Breast epithelium (tissue), 4 donors: ENCODE data around the gene COMMD1. TPM values are rescaled to one million over a fixed set of nuclear protein-coding genes. Genes with fewer than 3 reads are reported as not detected.
"Not testable (repeated sequence)": the region's sequence is repeated elsewhere in the genome, so short reads cannot be mapped to it uniquely, and the experiment has no call there.

Experiments used
- DNase-seq, 2 donors: peaks; one replicate each; pipeline ENCODE4 v3.0.0-alpha.2; 2019; ENCODE audit warnings: low spot score in 2 of 2
- H3K27ac ChIP-seq, 2 donors: fragments of 200-600 bp; sonication (generic) in 1 of 2; one replicate each; pipeline ENCODE4 v1.5.1; 2016 to 2019; ENCODE audit warnings: mild to moderate bottlenecking in 1 of 2
- H3K27me3 ChIP-seq, 2 donors: fragments of 200-600 bp; sonication (generic) in 1 of 2; one replicate each; pipeline versions ENCODE4 v1.5.1 to v1.6.0; 2017 to 2019; ENCODE audit warnings: control low read depth in 1 of 2, mild to moderate bottlenecking in 1 of 2
- H3K36me3 ChIP-seq: fragments of 200-600 bp; one replicate; pipeline ENCODE4 v1.5.1; 2019
- H3K4me1 ChIP-seq, 2 donors: fragments of 200-600 bp; sonication (generic); one replicate each; pipeline ENCODE4 v1.5.1; 2016 to 2019; ENCODE audit warnings: control low read depth in 1 of 2
- H3K4me3 ChIP-seq, 3 donors: fragments of 200-600 bp; sonication (generic); 1 replicate in 2 of 3; 2 replicates in 1 of 3; pipeline ENCODE4 v1.5.1; 2016 to 2019; ENCODE audit warnings: mild to moderate bottlenecking in 3 of 3, moderate library complexity in 2 of 3
- H3K9me3 ChIP-seq, 2 donors: fragments of 200-600 bp; sonication (generic) in 1 of 2; one replicate each; pipeline ENCODE4 v1.5.1; 2016 to 2019; ENCODE audit warnings: control low read depth in 1 of 2
- POLR2A ChIP-seq: fragments of 450-650 bp; IDR thresholded peaks from one replicate; pipeline ENCODE4 v1.6.1; 2016; ENCODE audit warnings: antibody characterized with exemption, mild to moderate bottlenecking, moderate library complexity
- POLR2AphosphoS5 ChIP-seq, 3 donors: sonication (generic); formaldehyde crosslinking; IDR thresholded peaks; one replicate each; pipeline ENCODE4 v1.6.1; 2017; ENCODE audit warnings: antibody characterized with exemption in 3 of 3
- intact Hi-C: fragments of 100-400 bp; cut with DNase I; formaldehyde crosslinking; loops from one replicate; pipeline ENCODE4 v1.15.1; 2023; ENCODE audit warnings: low total_unique reads
- total RNA-seq, 3 donors: library from RNA; depleted of rRNA; stranded (reverse); fragments of >200 nt; gene quantifications; one replicate each; pipeline ENCODE4 v1.1.0, GENCODE V29; 2016
- TF ChIP-seq, protein P1 (sequence below), 3 donors: fragments of 450-650 bp; IDR thresholded peaks; one replicate each; pipeline ENCODE4 v1.5.1; 2016 to 2017; ENCODE audit warnings: antibody characterized with exemption in 3 of 3, mild to moderate bottlenecking in 3 of 3, moderate library complexity in 3 of 3

The COMMD1 gene
- total RNA-seq, 3 donors from 2014 or later = 38.4 to 63.8 (median 56.4) TPM

DNA sequence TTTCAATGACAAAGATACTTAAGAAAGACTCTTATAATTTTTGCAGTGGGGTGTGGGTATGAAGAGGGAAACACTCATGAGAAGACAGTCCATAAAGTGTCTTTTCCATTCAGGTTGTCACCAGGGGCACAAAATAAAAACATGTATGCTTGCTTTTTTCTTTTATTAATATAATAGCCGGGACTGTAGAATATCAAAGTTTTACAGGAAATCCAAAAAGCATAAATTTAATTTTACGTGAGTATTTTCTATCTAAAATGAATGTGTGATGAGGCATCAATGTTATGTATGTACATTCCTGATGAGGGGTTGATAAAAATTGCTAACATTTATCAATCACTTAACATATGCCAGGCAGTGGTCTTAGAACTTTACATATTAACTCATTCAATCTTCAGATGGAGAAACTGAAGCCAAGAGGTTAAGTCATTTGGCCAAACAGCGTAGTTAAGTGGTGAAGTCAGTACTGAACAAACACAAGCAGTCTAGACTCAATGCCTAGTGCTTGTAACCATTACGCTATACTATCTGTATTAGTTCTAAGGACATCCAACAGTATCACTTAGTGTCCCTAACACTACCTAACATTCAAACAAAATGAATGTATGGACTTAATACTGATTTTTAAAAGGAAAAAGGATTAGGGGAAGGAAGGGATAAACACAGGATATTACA is 27.8 kb upstream of the COMMD1 start:
- no peak for TF ChIP-seq POLR2AphosphoS5 (IDR thresholded peaks at IDR 0.05)
- Histone ChIP-seq H3K36me3 (peaks cover 9% of the 10 kb centered on the region), H3K4me3 (no peak overlapping the region), H3K27me3 (no peaks in the 10 kb centered on the region), H3K9me3 (no peaks in the 10 kb centered on the region), H3K4me1 (no peaks in the 10 kb centered on the region), H3K27ac (no peak overlapping the region)
- intact Hi-C loops = no loop called here
- DNase-seq = no peak

DNA sequence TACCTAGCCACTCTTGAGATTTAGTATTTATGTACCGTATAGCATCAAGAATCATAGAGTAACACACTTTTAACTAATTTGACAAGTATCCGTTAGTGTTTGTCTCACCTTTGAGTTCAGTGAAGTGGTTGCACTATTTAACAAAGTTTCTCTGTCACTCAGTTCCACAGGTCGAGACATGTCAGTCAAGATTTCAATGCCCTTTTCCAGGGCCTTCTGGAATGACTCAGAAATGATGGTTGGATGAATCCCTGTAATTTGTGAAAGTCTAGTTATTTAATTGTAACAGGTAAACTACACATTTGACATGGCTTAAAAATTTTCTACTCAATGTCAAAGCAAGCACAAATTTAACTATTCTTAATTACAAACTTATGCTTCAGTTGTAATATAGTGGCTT is 26.7 kb upstream of the COMMD1 start:
- intact Hi-C loops = no loop called here
- no peaks in the 10 kb centered on the region for H3K27me3 ChIP-seq
- no peak for DNase-seq
- H3K4me1 ChIP-seq = no peaks in the 10 kb centered on the region
- no peaks in the 10 kb centered on the region for H3K9me3 ChIP-seq
- peaks cover 9% of the 10 kb centered on the region for H3K36me3 ChIP-seq
- H3K4me3 ChIP-seq = no peak overlapping the region
- no peak overlapping the region for H3K27ac ChIP-seq
- TF ChIP-seq POLR2A (no peak), POLR2AphosphoS5 (IDR thresholded peaks at IDR 0.05) (no peak)
- TF ChIP-seq, protein P1, sequence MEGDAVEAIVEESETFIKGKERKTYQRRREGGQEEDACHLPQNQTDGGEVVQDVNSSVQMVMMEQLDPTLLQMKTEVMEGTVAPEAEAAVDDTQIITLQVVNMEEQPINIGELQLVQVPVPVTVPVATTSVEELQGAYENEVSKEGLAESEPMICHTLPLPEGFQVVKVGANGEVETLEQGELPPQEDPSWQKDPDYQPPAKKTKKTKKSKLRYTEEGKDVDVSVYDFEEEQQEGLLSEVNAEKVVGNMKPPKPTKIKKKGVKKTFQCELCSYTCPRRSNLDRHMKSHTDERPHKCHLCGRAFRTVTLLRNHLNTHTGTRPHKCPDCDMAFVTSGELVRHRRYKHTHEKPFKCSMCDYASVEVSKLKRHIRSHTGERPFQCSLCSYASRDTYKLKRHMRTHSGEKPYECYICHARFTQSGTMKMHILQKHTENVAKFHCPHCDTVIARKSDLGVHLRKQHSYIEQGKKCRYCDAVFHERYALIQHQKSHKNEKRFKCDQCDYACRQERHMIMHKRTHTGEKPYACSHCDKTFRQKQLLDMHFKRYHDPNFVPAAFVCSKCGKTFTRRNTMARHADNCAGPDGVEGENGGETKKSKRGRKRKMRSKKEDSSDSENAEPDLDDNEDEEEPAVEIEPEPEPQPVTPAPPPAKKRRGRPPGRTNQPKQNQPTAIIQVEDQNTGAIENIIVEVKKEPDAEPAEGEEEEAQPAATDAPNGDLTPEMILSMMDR (IDR thresholded peaks at IDR 0.05) = no peak

DNA sequence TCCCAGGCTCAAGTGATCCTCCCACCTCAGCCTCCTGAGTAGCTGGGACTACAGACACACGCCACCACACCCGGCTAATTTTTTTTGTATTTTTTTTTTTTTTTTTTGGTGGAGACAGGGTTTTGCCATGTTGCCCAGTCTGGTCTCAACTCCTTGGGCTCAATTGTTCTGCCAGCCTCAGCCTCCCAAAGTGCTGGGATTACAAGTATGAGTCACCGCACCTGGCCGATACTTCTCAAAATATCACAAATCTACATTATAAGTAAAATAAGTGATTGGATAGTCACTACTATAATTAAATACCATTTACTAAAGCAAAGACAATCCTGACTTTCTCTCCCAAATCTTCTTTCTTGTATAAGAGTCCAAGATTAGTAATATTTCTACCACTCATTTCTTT is 26.1 kb upstream of the COMMD1 start:
- DNase-seq, intact Hi-C loops, H3K4me1 ChIP-seq, H3K27ac ChIP-seq, H3K27me3 ChIP-seq, H3K36me3 ChIP-seq, H3K4me3 ChIP-seq, H3K9me3 ChIP-seq: not testable (repeated sequence)

DNA sequence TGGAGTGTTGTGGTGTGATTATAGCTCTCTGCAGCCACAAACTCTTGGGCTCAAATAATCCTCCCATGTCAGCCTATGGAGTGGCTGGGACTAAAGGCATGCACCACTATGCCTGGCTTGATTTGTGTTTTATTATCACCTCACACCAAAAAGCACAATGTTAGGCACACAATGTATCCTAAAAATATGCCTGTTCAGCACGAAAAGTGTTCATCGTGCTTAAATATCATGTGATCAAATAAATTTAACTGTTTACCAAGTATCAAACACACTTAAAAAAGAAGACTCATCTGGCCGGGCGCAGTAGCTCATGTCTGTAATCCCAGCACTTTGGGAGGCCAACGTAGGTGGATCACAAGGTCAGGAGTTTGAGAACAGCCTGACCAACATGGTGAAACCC is 22.6 kb upstream of the COMMD1 start:
- Histone ChIP-seq H3K4me1 (peaks cover 0 to 10% of the 10 kb centered on the region in 2 donors), H3K27ac (no peak overlapping the region), H3K36me3 (peaks cover 9% of the 10 kb centered on the region), H3K4me3 (no peak overlapping the region), H3K27me3 (no peaks in the 10 kb centered on the region), H3K9me3 (no peaks in the 10 kb centered on the region)
- intact Hi-C loops = no loop called here
- TF ChIP-seq POLR2AphosphoS5 (IDR thresholded peaks at IDR 0.05) = no peak
- TF ChIP-seq POLR2A = no peak
- TF ChIP-seq, protein P1 (IDR thresholded peaks at IDR 0.05) = no peak
- no peak for DNase-seq

DNA sequence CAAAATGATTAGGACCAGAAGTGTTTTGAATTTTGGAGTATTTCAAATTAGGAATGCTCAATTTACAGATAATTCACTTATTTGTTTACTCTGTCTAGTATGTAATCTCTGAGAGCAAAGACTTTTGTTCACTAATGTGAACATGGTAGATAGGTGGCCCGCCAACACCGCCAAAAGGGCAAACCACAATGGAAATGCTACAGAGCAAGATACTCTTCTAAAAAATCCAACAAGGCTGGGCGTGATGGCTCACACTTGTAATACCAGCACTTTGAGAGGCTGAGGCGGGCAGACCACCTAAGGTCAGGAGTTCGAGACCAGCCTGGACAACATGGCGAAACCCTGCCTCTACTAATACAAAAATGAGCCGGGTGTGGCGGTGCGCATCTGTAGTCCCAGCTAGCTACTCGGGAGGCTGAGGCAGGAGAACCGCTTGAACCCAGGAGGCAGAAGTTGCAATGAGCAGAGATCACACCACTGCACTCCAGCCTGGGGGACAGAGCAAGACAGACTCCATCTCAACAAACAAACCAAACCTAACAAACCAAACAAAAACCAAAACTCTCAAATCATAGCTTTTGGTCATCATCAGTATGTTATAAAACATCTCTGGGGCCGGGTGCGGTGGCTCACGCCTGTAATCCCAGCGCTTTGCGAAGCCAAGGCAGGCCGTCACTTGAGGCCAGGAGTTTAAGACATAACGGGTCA is 19.4 kb upstream of the COMMD1 start:
- intact Hi-C loops = no loop called here

More for the DNA sequence above, 19.4 kb upstream of the COMMD1 start:
- no peaks in the 10 kb centered on the region for H3K36me3 ChIP-seq
- H3K4me3 ChIP-seq = peak overlapping the region in 1 of 3 donors; percentile 94
- no peak overlapping the region for H3K27ac ChIP-seq
- H3K9me3 ChIP-seq = no peaks in the 10 kb centered on the region
- peaks cover 0 to 10% of the 10 kb centered on the region in 2 donors for H3K4me1 ChIP-seq
- H3K27me3 ChIP-seq = no peaks in the 10 kb centered on the region
- no peak for DNase-seq
- TF ChIP-seq POLR2A (no peak), POLR2AphosphoS5 (IDR thresholded peaks at IDR 0.05) (no peak)
- TF ChIP-seq, protein P1 (IDR thresholded peaks at IDR 0.05) = no peak
